BE2C (cell line): ENCODE data around the gene ATP6V0C.

ENCODE experiments used
- DNase-seq: peaks from one replicate; pipeline ENCODE4 v3.0.0-alpha.2; 2020
- H3K27me3 ChIP-seq: fragments of 250-450 bp; sonication (Bioruptor Pico); 2 replicates; pipeline ENCODE4 v1.5.1; 2020; ENCODE audit warnings: mild to moderate bottlenecking
- H3K36me3 ChIP-seq: fragments of 250-450 bp; sonication (Bioruptor Pico); 2 replicates; pipeline ENCODE4 v1.5.1; 2020; ENCODE audit warnings: mild to moderate bottlenecking
- H3K4me1 ChIP-seq: fragments of 250-450 bp; sonication (Bioruptor Pico); 2 replicates; pipeline ENCODE4 v1.5.1; 2020
- H3K4me3 ChIP-seq: 2 replicates; pipeline ENCODE4 v1.5.1; 2011; ENCODE audit warnings: low read depth, low read length
- H3K9me3 ChIP-seq: fragments of 250-450 bp; sonication (Bioruptor Pico); 2 replicates; pipeline ENCODE4 v1.5.1; 2020
- TF ChIP-seq, protein P1 (sequence below): IDR thresholded peaks from 2 replicates; pipeline ENCODE4 v1.5.1; 2012; ENCODE audit warnings: mild to moderate bottlenecking, low read depth, low read length

ATP6V0C gene

GRCh38 chr16:2501946-2502895 is 11.5 kb upstream of the ATP6V0C start:
- H3K9me3 ChIP-seq, result no peaks in the 10 kb centered on the region
- H3K4me3 ChIP-seq, result no peak overlapping the region; the same call in 1 of the 2 replicates
- TF ChIP-seq, protein P1, sequence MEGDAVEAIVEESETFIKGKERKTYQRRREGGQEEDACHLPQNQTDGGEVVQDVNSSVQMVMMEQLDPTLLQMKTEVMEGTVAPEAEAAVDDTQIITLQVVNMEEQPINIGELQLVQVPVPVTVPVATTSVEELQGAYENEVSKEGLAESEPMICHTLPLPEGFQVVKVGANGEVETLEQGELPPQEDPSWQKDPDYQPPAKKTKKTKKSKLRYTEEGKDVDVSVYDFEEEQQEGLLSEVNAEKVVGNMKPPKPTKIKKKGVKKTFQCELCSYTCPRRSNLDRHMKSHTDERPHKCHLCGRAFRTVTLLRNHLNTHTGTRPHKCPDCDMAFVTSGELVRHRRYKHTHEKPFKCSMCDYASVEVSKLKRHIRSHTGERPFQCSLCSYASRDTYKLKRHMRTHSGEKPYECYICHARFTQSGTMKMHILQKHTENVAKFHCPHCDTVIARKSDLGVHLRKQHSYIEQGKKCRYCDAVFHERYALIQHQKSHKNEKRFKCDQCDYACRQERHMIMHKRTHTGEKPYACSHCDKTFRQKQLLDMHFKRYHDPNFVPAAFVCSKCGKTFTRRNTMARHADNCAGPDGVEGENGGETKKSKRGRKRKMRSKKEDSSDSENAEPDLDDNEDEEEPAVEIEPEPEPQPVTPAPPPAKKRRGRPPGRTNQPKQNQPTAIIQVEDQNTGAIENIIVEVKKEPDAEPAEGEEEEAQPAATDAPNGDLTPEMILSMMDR, result no peak
- no peak for DNase-seq
- no peaks in the 10 kb centered on the region for H3K27me3 ChIP-seq
- peaks cover 21% of the 10 kb centered on the region for H3K4me1 ChIP-seq
- peaks cover 20% of the 10 kb centered on the region for H3K36me3 ChIP-seq

DNA sequence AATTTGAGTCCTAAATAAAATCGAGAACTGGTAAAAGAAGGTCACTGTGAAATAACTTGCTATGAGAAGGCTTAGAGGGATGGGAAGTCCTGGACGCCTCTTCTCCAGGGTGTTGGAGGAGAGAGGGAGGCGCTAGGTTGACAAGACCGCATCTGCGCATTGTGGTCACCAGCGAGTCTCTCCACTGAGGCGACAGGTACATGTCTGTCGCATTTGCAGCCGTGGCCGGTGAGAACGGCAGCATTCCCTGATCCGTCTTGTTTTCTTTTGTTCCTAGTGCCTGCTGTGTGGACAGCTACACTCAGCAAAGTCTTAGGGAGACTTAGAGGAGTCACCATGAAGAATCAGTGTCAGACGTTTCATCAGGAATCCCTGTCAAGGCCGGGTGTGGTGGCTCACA is 8.1 kb upstream of the ATP6V0C start:
- TF ChIP-seq, protein P1, result no peak
- Histone ChIP-seq H3K9me3 (no peaks in the 10 kb centered on the region), H3K4me1 (peaks cover 13% of the 10 kb centered on the region), H3K4me3 (no peak overlapping the region), H3K36me3 (no peaks in the 10 kb centered on the region; the same call in 1 of the 2 replicates), H3K27me3 (no peaks in the 10 kb centered on the region)
- no peak for DNase-seq

- Histone ChIP-seq H3K4me1 (peaks cover 7% of the 10 kb centered on the region), H3K27me3 (no peaks in the 10 kb centered on the region), H3K4me3 (no peak overlapping the region), H3K9me3 (no peaks in the 10 kb centered on the region), H3K36me3 (no peaks in the 10 kb centered on the region; the same call in 1 of the 2 replicates)
- no peak for DNase-seq
- TF ChIP-seq, protein P1, result no peak
These were observed 6.6 kb upstream of the ATP6V0C start for GRCh38 chr16:2507052-2507659.

DNA sequence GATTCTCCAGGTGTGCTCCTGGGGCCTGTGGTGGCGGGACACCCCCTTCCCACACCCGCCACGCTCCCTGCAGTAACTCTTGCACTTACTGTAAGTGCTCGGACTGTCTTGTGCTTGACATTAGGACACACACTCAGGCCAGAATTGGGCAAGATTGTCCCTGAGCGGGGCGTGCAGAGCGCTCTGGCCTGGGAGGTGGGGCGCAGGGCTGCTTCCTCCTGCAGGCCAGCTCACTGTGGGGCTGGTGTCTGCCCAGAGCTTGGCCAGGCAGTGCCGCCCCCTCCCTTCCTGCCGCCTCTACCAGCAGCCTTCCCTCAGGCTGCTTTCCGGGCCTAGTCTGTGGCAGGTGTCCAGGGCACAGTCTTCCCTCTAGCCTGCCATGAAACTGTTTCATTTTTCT is 6.1 kb upstream of the ATP6V0C start:
- Histone ChIP-seq H3K36me3 (no peaks in the 10 kb centered on the region; the same call in 1 of the 2 replicates), H3K4me1 (peaks cover 4% of the 10 kb centered on the region; the same call in 1 of the 2 replicates), H3K27me3 (no peaks in the 10 kb centered on the region), H3K9me3 (no peaks in the 10 kb centered on the region), H3K4me3 (no peak overlapping the region)
- no peak for DNase-seq
- TF ChIP-seq, protein P1, result no peak

DNA sequence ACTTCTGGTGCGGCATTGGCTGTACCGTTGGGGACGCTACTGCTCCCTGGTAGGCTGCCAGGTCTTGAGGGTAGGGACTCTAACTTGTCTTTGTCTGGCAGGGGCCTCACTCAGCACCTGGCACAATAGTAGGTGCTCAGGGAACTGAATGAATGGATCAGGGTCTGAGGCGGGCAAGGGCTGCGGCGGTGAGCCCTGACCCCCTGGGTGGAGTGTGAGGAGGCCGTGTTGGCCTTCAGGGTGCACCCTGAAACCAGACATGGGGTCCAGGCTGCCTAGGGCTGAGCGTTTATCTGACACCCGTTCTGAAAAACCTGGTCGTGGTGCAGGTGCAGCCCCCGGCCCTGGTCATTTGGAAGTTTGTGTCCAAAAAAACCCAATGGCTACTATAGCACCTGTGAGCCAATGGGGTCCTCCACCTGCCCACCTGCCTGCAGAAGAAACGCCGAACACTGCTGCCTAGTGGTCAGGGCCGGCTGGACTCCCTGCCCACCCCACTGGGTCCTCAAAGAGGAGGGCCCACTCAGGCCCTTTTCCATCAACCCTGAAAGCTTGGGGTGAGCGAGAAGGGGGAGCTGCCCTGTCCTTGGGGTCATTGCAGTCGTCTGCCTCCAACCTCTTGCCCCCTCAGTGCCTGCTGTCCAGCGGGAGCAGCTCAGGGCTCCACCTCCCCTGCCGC is 4.9 kb upstream of the ATP6V0C start:
- H3K9me3 ChIP-seq, result no peaks in the 10 kb centered on the region
- DNase-seq, result no peak
- no peak overlapping the region for H3K4me3 ChIP-seq
- peaks cover under 1% of the 10 kb centered on the region; the same call in 1 of the 2 replicates for H3K36me3 ChIP-seq
- H3K4me1 ChIP-seq, result peaks cover 3% of the 10 kb centered on the region; the same call in 1 of the 2 replicates
- TF ChIP-seq, protein P1, result no peak
- no peaks in the 10 kb centered on the region for H3K27me3 ChIP-seq
